Measurements from ENCODE around the gene TOPBP1.

The TOPBP1 gene

DNA sequence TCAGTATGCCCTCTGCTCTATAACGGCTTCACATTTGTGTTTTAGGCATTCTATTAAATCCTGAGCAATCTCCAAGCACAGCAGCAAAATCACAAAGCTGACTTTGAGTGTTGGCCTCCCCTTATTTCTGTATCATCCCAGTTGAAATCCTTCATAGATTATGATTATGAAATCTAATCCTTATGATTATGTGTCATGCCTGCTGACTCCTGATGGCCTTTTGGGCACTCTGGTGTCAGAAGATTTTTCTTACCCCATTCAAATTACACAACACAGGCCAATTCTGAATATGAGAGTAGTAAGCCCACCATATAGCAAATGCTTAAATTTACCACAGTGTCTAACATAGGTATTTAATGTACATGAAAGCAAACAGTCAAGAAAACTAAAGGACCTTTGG, 53.9 kb downstream of the TOPBP1 start:
- Histone ChIP-seq H3K27ac (ENCODE audit: low read depth, low read length) (no peak overlapping the region), H3K4me3 (ENCODE audit: low read depth, low read length) (no peak overlapping the region), H3K36me3 (ENCODE audit: control insufficient read depth, insufficient read depth, low read length) (peaks cover 76% of the 10 kb centered on the region)

DNA sequence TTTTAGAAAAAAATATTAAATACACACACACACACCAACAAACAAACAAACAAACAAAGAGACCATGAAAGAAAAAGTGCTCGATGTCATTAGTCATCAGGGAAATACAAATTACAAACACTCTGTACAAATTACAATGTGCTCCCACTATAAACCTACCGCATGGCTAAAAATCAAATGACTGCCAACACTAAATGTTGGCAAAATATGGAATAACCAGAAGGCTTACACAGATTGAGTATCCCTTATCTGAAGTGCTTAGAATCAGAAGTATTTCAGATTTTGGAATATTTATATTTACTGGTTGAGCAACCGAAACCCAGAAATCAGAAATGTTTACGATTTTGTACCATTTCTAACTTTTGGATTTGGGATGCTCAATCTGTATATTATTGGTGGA, 54.8 kb downstream of the TOPBP1 start:
- no peak overlapping the region for H3K4me3 ChIP-seq (ENCODE audit: low read depth, low read length)
- H3K27me3 ChIP-seq (ENCODE audit: control insufficient read depth, insufficient read depth, low read length), result no peaks in the 10 kb centered on the region
- H3K36me3 ChIP-seq (ENCODE audit: control insufficient read depth, insufficient read depth, low read length), result peaks cover 69% of the 10 kb centered on the region
- no peak overlapping the region for H3K27ac ChIP-seq (ENCODE audit: low read depth, low read length)
- no peaks in the 10 kb centered on the region for H3K9me3 ChIP-seq (ENCODE audit: control insufficient read depth, insufficient read depth, low read length)
- H3K4me1 ChIP-seq (ENCODE audit: control insufficient read depth, insufficient read depth, low read length), result no peaks in the 10 kb centered on the region
- no peak overlapping the region for H3K9ac ChIP-seq (ENCODE audit: low read depth, low read length)

More for the DNA sequence above, 53.9 kb downstream of the TOPBP1 start:
- Histone ChIP-seq H3K4me1 (ENCODE audit: control insufficient read depth, insufficient read depth, low read length) (no peaks in the 10 kb centered on the region), H3K9me3 (ENCODE audit: control insufficient read depth, insufficient read depth, low read length) (no peaks in the 10 kb centered on the region), H3K27me3 (ENCODE audit: control insufficient read depth, insufficient read depth, low read length) (no peaks in the 10 kb centered on the region), H3K9ac (ENCODE audit: low read depth, low read length) (no peak overlapping the region)

DNA sequence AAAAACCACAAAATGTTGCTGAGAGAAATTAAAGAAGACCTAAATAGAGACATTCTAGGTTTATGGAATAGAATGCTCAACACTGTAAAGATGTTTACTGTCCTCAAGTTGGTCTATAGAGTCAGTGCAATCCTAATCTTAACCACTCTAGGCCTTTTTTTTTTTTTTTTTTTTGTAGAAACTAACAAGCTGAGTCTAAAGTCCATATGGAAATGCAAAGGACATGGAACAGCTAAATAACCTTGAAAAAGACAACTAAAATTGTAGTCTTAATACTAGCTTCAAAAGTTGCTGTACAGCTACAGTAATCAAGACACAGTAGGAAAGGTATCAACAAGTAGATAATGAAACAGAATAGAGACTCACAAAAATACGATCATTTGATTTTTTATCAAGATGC, 55.4 kb downstream of the TOPBP1 start:
- Histone ChIP-seq H3K9me3 (ENCODE audit: control insufficient read depth, insufficient read depth, low read length) (no peaks in the 10 kb centered on the region), H3K27ac (ENCODE audit: low read depth, low read length) (no peak overlapping the region), H3K9ac (ENCODE audit: low read depth, low read length) (no peak overlapping the region), H3K36me3 (ENCODE audit: control insufficient read depth, insufficient read depth, low read length) (peaks cover 66% of the 10 kb centered on the region), H3K4me1 (ENCODE audit: control insufficient read depth, insufficient read depth, low read length) (no peaks in the 10 kb centered on the region), H3K4me3 (ENCODE audit: low read depth, low read length) (no peak overlapping the region), H3K27me3 (ENCODE audit: control insufficient read depth, insufficient read depth, low read length) (no peaks in the 10 kb centered on the region)

DNA sequence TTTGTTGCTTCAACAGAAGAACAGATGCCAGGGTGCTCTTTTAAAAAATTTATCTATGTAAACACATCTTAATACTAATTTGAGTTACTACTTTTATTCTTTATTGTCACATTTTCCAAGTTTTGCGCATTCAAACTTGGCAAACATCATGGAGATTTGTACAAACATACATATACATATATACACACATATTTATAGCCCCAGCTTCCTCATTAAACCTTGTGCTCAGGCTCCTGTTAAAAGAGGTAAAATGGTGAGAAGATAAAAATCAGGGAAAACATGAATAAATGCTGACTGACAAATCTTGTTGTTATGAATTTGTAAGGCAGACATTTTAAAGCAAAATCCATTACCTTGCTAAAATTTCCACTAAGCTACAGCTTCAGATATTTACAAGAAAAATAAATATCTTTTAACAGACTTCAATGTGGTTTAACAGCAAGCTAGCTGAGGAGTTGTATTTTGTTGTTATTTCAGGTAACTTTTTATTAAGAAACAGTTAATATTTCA, 61.1 kb downstream of the TOPBP1 start:
- no peak overlapping the region for H3K9ac ChIP-seq (ENCODE audit: low read depth, low read length)
- H3K9me3 ChIP-seq (ENCODE audit: control insufficient read depth, insufficient read depth, low read length), result no peaks in the 10 kb centered on the region
- no peaks in the 10 kb centered on the region for H3K27me3 ChIP-seq (ENCODE audit: control insufficient read depth, insufficient read depth, low read length)
- H3K36me3 ChIP-seq (ENCODE audit: control insufficient read depth, insufficient read depth, low read length), result peaks cover 21% of the 10 kb centered on the region
- H3K4me1 ChIP-seq (ENCODE audit: control insufficient read depth, insufficient read depth, low read length), result no peaks in the 10 kb centered on the region
- H3K4me3 ChIP-seq (ENCODE audit: low read depth, low read length), result no peak overlapping the region
- H3K27ac ChIP-seq (ENCODE audit: low read depth, low read length), result no peak overlapping the region

DNA sequence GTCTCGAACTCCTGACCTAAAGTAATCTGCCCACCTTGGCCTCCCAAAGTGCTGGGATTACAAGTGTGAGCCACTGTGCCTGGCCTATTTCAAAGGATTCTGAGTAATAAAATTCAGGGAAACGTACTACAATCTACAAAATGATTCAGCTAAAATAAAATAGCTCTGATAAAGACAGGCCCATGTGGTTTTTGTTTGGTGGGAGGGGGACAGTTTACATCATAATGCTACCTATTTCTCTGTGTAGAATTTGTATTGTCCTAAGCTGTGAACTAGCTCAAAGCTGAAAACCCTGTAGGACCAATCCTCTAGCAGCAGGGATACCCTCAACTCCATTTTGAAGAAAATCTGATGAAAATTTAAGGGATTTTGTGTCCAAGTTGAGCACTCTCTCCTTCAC, 62.5 kb downstream of the TOPBP1 start:
- no peaks in the 10 kb centered on the region for H3K9me3 ChIP-seq (ENCODE audit: control insufficient read depth, insufficient read depth, low read length)
- no peak overlapping the region for H3K27ac ChIP-seq (ENCODE audit: low read depth, low read length)
- no peaks in the 10 kb centered on the region for H3K4me1 ChIP-seq (ENCODE audit: control insufficient read depth, insufficient read depth, low read length)
- peaks cover 13% of the 10 kb centered on the region for H3K36me3 ChIP-seq (ENCODE audit: control insufficient read depth, insufficient read depth, low read length)
- no peak overlapping the region for H3K4me3 ChIP-seq (ENCODE audit: low read depth, low read length)
- H3K9ac ChIP-seq (ENCODE audit: low read depth, low read length), result no peak overlapping the region
- no peaks in the 10 kb centered on the region for H3K27me3 ChIP-seq (ENCODE audit: control insufficient read depth, insufficient read depth, low read length)

DNA sequence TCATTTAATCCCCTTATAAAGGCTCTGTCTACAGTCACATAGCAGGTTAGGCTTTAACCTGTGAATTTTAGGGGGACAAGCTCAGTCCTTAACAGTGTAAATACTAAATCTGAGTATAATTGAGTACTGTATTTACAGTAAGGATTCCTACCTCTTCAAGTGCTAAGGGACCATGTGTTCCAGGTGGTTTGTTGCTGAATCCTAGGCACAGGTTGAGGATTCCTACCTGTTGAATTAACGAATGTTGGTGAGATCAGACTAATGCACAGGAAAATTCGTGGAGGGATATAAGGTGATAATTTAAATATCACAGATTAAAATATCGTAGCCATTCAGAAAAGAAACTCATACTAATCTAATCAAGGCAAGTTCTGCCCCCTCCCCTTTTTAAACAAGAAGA, 63.3 kb downstream of the TOPBP1 start:
- H3K36me3 ChIP-seq (ENCODE audit: control insufficient read depth, insufficient read depth, low read length), result peaks cover 13% of the 10 kb centered on the region
- H3K9me3 ChIP-seq (ENCODE audit: control insufficient read depth, insufficient read depth, low read length), result no peaks in the 10 kb centered on the region
- no peak overlapping the region for H3K9ac ChIP-seq (ENCODE audit: low read depth, low read length)
- no peak overlapping the region for H3K4me3 ChIP-seq (ENCODE audit: low read depth, low read length)
- H3K27me3 ChIP-seq (ENCODE audit: control insufficient read depth, insufficient read depth, low read length), result no peaks in the 10 kb centered on the region
- no peaks in the 10 kb centered on the region for H3K4me1 ChIP-seq (ENCODE audit: control insufficient read depth, insufficient read depth, low read length)
- no peak overlapping the region for H3K27ac ChIP-seq (ENCODE audit: low read depth, low read length)

DNA sequence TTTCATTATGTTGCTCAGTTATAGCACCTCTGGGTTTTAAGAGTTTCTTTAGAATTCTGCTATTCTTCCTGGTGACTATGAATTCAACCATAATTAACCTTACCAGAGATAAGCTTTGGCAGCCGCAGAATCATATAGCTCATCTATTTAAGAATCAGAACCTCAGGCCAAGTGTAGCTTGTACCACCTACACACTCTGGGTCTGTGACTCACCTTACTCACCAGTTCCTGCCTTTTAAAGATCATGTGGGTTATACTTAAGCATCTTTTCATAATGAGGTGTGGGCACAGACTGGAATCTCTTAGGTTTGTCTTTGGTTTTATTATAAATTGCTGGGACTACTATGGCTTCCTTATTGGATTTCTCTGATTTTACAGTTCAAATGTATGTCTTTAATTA, 66.4 kb downstream of the TOPBP1 start:
- H3K9ac ChIP-seq (ENCODE audit: low read depth, low read length), result no peak overlapping the region
- no peak overlapping the region for H3K27ac ChIP-seq (ENCODE audit: low read depth, low read length)
- H3K4me3 ChIP-seq (ENCODE audit: low read depth, low read length), result no peak overlapping the region
- H3K36me3 ChIP-seq (ENCODE audit: control insufficient read depth, insufficient read depth, low read length), result peaks cover under 1% of the 10 kb centered on the region; the same call in 1 of the 2 replicates
- no peaks in the 10 kb centered on the region for H3K27me3 ChIP-seq (ENCODE audit: control insufficient read depth, insufficient read depth, low read length)
- H3K4me1 ChIP-seq (ENCODE audit: control insufficient read depth, insufficient read depth, low read length), result no peaks in the 10 kb centered on the region
- no peaks in the 10 kb centered on the region for H3K9me3 ChIP-seq (ENCODE audit: control insufficient read depth, insufficient read depth, low read length)

DNA sequence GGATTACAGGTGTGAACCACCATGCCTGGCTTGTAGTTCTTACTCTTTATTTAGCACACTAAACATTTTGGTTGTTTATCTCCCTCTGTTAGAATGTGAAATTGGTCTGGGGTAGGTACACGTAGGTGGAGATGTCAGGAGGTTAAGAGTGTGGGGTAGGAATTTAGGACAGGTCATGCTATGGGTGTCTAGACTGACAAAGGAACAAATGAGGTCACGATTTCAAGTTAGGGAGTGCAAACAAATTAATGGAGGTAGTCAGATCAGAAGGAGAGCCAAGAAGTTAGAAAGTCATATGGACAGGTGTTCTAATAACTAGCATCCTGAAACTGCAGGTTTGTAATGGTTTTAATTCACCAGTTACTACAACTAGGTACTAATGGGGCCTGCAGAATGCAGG, 68.5 kb downstream of the TOPBP1 start:
- no peaks in the 10 kb centered on the region for H3K4me1 ChIP-seq (ENCODE audit: control insufficient read depth, insufficient read depth, low read length)
- no peak overlapping the region for H3K27ac ChIP-seq (ENCODE audit: low read depth, low read length)

DNA sequence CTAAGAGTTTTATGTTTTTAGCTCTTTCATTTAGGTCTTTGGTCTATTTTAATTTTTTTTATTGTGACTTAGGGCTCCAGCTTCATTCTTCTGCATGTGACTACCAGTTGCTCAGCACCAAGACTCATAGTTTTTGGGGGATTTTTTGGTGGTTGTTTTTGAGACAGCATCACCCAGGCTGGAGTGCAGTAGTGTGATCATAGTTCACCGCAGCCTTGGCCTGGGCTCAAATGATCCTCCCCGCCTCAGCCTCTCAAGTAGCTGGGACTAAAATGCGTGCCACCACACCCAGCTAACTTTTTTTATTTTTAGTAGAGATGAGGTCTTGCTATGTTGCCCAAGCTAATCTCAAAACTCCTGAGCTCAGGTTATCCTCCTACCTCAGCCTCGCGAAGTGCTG, 68.9 kb downstream of the TOPBP1 start:
- Histone ChIP-seq H3K4me3 (ENCODE audit: low read depth, low read length) (no peak overlapping the region), H3K27me3 (ENCODE audit: control insufficient read depth, insufficient read depth, low read length) (no peaks in the 10 kb centered on the region), H3K4me1 (ENCODE audit: control insufficient read depth, insufficient read depth, low read length) (no peaks in the 10 kb centered on the region), H3K36me3 (ENCODE audit: control insufficient read depth, insufficient read depth, low read length) (peaks cover 24% of the 10 kb centered on the region), H3K9me3 (ENCODE audit: control insufficient read depth, insufficient read depth, low read length) (no peaks in the 10 kb centered on the region), H3K9ac (ENCODE audit: low read depth, low read length) (no peak overlapping the region), H3K27ac (ENCODE audit: low read depth, low read length) (no peak overlapping the region)

More for the DNA sequence above, 68.5 kb downstream of the TOPBP1 start:
- Histone ChIP-seq H3K4me3 (ENCODE audit: low read depth, low read length) (no peak overlapping the region), H3K27me3 (ENCODE audit: control insufficient read depth, insufficient read depth, low read length) (no peaks in the 10 kb centered on the region), H3K9ac (ENCODE audit: low read depth, low read length) (no peak overlapping the region), H3K36me3 (ENCODE audit: control insufficient read depth, insufficient read depth, low read length) (peaks cover 20% of the 10 kb centered on the region), H3K9me3 (ENCODE audit: control insufficient read depth, insufficient read depth, low read length) (no peaks in the 10 kb centered on the region)

DNA sequence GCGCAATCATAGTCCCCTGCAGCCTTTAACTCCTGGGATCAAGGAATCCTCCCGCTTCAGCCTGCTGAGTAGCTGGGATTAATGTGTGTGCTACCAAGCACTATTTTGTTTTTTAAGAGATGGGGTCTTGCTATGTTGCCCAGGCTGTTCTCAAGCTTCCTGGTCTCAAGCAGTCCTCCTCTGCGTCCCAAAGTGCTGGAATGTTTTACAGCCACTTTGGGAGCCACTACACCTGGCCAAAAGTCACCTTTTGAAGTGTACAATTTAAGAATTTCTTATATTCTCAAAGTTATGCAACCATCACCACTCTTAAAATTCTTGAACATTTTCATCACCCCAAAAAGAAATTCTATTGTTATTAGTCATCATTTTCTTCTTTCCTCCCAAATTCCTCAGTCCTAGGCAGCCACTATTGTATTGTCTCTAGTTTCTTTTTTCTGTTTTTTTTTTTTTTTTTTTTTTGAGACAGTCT, 70.4 kb downstream of the TOPBP1 start:
- peaks cover 39% of the 10 kb centered on the region for H3K36me3 ChIP-seq (ENCODE audit: control insufficient read depth, insufficient read depth, low read length)
- no peaks in the 10 kb centered on the region for H3K9me3 ChIP-seq (ENCODE audit: control insufficient read depth, insufficient read depth, low read length)
- H3K4me1 ChIP-seq (ENCODE audit: control insufficient read depth, insufficient read depth, low read length), result no peaks in the 10 kb centered on the region
- H3K27ac ChIP-seq (ENCODE audit: low read depth, low read length), result no peak overlapping the region
- H3K9ac ChIP-seq (ENCODE audit: low read depth, low read length), result no peak overlapping the region
- H3K4me3 ChIP-seq (ENCODE audit: low read depth, low read length), result no peak overlapping the region
- no peaks in the 10 kb centered on the region for H3K27me3 ChIP-seq (ENCODE audit: control insufficient read depth, insufficient read depth, low read length)

DNA sequence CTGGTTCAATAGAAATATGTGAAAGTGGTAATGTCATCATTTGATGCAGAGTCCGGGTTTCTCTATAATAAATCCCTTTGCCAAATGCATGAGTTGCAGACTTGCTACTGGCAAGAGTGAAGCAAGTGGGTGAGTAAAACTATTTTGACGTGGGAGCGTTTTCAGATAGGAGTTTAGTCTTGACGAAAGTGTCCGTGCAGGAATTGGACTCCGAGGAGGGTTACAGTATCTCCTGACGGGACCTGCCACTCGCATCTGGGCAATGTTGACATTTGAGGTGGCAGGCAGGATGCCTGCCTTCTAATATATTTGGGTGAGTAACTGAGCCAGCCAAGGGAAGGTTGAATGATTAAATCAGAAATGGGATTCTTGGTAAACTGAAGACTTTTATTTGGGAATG, 72.2 kb downstream of the TOPBP1 start:
- no peaks in the 10 kb centered on the region for H3K27me3 ChIP-seq (ENCODE audit: control insufficient read depth, insufficient read depth, low read length)
- H3K27ac ChIP-seq (ENCODE audit: low read depth, low read length), result no peak overlapping the region
- no peak overlapping the region for H3K4me3 ChIP-seq (ENCODE audit: low read depth, low read length)
- H3K9ac ChIP-seq (ENCODE audit: low read depth, low read length), result no peak overlapping the region
- peaks cover 57% of the 10 kb centered on the region for H3K36me3 ChIP-seq (ENCODE audit: control insufficient read depth, insufficient read depth, low read length)
- no peaks in the 10 kb centered on the region for H3K4me1 ChIP-seq (ENCODE audit: control insufficient read depth, insufficient read depth, low read length)
- no peaks in the 10 kb centered on the region for H3K9me3 ChIP-seq (ENCODE audit: control insufficient read depth, insufficient read depth, low read length)
